ENCODE results near the gene RFC1.

DNA sequence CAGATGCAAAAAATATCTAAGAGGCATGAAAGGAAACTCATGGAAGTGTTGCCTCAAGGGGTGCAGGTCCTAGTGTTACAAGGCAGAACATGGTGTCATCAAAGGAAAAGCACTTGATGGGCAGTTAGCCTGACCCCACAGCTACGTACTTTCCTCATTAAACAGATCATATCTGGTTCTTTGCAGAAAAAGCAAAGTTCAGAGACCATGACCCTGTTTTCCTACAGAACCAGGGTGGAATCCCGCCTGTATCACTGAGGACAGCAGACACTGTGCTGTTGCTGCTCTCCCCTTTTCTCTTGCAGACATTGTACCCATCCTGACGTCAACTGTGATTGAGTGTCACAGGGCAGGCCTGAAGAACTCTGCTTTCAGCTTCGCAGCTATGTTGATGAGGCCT, 91.7 kb downstream of the RFC1 start:
- TF ChIP-seq, protein P1, sequence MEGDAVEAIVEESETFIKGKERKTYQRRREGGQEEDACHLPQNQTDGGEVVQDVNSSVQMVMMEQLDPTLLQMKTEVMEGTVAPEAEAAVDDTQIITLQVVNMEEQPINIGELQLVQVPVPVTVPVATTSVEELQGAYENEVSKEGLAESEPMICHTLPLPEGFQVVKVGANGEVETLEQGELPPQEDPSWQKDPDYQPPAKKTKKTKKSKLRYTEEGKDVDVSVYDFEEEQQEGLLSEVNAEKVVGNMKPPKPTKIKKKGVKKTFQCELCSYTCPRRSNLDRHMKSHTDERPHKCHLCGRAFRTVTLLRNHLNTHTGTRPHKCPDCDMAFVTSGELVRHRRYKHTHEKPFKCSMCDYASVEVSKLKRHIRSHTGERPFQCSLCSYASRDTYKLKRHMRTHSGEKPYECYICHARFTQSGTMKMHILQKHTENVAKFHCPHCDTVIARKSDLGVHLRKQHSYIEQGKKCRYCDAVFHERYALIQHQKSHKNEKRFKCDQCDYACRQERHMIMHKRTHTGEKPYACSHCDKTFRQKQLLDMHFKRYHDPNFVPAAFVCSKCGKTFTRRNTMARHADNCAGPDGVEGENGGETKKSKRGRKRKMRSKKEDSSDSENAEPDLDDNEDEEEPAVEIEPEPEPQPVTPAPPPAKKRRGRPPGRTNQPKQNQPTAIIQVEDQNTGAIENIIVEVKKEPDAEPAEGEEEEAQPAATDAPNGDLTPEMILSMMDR (IDR thresholded peaks at IDR 0.05; ENCODE audit: low read depth, low read length, poor library complexity, severe bottlenecking), result no peak
- TF ChIP-seq EZH2phosphoT487 (IDR thresholded peaks at IDR 0.05; ENCODE audit: borderline replicate concordance, low read length), result no peak
